K562 (cell line): Measurements from ENCODE around the gene UHRF1.

ENCODE experiments used
- HNRNPL ChIP-seq: fragments of 200-400 bp; formaldehyde crosslinking; IDR thresholded peaks from 2 replicates; pipeline ENCODE4 v1.6.1; 2017; ENCODE audit warnings: low read depth, mild to moderate bottlenecking, low read length
- SOX6 ChIP-seq: fragments of 450-650 bp; IDR thresholded peaks from 2 replicates; pipeline ENCODE4 v1.6.1; 2014; ENCODE audit warnings: mild to moderate bottlenecking
- TF ChIP-seq, protein P1 (sequence below): sonication (generic); formaldehyde crosslinking; IDR thresholded peaks from 2 replicates; pipeline ENCODE4 v1.8.0; 2023; ENCODE audit warnings: missing genetic modification reagents, mild to moderate bottlenecking, borderline replicate concordance
- TF ChIP-seq, protein P2 (sequence below), 3 experiments: IDR thresholded peaks in 2 of 3; conservative IDR thresholded peaks in 1 of 3; 2 replicates each; pipeline ENCODE4 v1.5.1; 2011 to 2012; ENCODE audit warnings: low read length in 3 of 3, mild to moderate bottlenecking in 3 of 3, control low read depth in 2 of 3, improper control_type of control experiment in 1 of 3, inconsistent platforms in 1 of 3, low read depth in 1 of 3, mixed read lengths in 1 of 3, moderate library complexity in 1 of 3; ENCODE audit not compliant: insufficient read depth in 2 of 3

DNA sequence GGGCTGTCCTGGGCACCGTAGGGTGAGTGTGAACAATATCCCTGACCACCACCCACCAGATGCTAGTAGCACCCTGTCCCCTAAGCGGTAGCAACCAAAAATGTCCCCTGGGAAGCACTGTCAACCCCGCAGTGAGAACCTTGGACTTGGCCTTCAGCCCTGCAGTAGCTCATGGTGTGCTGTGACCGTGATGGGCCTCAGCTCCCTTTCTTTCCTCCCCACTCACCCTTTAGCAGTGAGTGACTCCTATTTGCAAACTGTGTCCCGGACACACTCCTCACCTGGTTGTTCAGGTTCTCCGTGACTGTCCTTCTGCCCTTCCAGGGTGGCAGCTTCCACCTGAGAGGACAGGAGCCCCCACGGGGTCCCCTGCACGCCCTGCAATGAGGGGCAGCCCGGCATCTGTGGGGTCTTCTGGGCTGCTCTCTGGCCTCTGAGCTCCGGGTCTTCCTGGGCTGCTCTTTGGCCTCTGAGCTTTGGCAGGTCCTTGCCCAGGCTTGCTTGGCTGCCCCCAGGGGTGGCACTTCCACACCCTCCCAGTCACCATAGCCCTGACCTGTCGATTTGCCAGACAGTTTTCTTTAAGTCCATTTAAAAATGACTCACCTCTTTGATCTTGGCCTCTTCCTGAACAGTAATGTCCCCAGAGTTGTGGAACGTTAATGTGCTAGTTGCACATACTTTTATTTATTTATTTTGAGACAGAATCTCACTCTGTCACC lies 63.4 kb downstream of the UHRF1 start:
- no peak for TF ChIP-seq SOX6
- TF ChIP-seq, protein P1, sequence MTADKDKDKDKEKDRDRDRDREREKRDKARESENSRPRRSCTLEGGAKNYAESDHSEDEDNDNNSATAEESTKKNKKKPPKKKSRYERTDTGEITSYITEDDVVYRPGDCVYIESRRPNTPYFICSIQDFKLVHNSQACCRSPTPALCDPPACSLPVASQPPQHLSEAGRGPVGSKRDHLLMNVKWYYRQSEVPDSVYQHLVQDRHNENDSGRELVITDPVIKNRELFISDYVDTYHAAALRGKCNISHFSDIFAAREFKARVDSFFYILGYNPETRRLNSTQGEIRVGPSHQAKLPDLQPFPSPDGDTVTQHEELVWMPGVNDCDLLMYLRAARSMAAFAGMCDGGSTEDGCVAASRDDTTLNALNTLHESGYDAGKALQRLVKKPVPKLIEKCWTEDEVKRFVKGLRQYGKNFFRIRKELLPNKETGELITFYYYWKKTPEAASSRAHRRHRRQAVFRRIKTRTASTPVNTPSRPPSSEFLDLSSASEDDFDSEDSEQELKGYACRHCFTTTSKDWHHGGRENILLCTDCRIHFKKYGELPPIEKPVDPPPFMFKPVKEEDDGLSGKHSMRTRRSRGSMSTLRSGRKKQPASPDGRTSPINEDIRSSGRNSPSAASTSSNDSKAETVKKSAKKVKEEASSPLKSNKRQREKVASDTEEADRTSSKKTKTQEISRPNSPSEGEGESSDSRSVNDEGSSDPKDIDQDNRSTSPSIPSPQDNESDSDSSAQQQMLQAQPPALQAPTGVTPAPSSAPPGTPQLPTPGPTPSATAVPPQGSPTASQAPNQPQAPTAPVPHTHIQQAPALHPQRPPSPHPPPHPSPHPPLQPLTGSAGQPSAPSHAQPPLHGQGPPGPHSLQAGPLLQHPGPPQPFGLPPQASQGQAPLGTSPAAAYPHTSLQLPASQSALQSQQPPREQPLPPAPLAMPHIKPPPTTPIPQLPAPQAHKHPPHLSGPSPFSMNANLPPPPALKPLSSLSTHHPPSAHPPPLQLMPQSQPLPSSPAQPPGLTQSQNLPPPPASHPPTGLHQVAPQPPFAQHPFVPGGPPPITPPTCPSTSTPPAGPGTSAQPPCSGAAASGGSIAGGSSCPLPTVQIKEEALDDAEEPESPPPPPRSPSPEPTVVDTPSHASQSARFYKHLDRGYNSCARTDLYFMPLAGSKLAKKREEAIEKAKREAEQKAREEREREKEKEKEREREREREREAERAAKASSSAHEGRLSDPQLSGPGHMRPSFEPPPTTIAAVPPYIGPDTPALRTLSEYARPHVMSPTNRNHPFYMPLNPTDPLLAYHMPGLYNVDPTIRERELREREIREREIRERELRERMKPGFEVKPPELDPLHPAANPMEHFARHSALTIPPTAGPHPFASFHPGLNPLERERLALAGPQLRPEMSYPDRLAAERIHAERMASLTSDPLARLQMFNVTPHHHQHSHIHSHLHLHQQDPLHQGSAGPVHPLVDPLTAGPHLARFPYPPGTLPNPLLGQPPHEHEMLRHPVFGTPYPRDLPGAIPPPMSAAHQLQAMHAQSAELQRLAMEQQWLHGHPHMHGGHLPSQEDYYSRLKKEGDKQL (CRISPR knock-in tag): no peak
- TF ChIP-seq, protein P2, sequence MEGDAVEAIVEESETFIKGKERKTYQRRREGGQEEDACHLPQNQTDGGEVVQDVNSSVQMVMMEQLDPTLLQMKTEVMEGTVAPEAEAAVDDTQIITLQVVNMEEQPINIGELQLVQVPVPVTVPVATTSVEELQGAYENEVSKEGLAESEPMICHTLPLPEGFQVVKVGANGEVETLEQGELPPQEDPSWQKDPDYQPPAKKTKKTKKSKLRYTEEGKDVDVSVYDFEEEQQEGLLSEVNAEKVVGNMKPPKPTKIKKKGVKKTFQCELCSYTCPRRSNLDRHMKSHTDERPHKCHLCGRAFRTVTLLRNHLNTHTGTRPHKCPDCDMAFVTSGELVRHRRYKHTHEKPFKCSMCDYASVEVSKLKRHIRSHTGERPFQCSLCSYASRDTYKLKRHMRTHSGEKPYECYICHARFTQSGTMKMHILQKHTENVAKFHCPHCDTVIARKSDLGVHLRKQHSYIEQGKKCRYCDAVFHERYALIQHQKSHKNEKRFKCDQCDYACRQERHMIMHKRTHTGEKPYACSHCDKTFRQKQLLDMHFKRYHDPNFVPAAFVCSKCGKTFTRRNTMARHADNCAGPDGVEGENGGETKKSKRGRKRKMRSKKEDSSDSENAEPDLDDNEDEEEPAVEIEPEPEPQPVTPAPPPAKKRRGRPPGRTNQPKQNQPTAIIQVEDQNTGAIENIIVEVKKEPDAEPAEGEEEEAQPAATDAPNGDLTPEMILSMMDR (IDR thresholded peaks at IDR 0.05 in 2 of 3, conservative IDR thresholded peaks at IDR 0.05 in 1 of 3; ENCODE audit: insufficient read depth in 2 of 3, low read depth in 1 of 3, low read length in 3 of 3): no peak
- no peak for TF ChIP-seq HNRNPL
